Measurements from ENCODE around the gene RAPGEF5.

DNA sequence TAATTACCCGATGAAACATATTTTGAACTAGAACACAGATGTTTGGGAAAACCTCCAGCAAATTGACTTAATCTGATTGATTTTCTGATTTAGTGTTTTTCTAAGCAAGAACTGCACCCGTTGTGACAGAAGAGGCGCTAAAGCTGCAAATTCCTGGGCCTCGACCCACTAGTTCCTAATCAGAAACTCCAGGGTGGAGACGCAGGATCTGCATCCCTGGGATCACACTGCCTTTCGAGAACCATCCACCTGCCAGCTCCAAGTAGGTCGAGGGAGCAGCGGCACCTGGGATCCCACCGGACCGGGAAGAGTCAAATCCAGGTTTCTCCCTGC lies 274.4 kb downstream of the RAPGEF5 start:
- no peak for TF ChIP-seq RAD51 (IDR thresholded peaks at IDR 0.05)
- TF ChIP-seq CTCF (IDR thresholded peaks at IDR 0.05 in 2 of 3, conservative IDR thresholded peaks at IDR 0.05 in 1 of 3; ENCODE audit: control insufficient read depth in 2 of 3, extremely low read depth in 1 of 3, insufficient read depth in 1 of 3, low read depth in 3 of 3, low read length in 3 of 3), result no peak
- TF ChIP-seq YY1 (IDR thresholded peaks at IDR 0.05; ENCODE audit: low read depth, low read length), result no peak
- TF ChIP-seq CEBPB (IDR thresholded peaks at IDR 0.05; ENCODE audit: borderline replicate concordance in 1 of 2, low read depth in 2 of 2, low read length in 2 of 2), result no peak
- no peak for TF ChIP-seq CREB1 (IDR thresholded peaks at IDR 0.05; ENCODE audit: low read depth)
- TF ChIP-seq BRCA1 (IDR thresholded peaks at IDR 0.05; ENCODE audit: low read depth, low read length), result no peak
- no peak for TF ChIP-seq PBX3 (IDR thresholded peaks at IDR 0.05; ENCODE audit: insufficient replicate concordance, low read depth, low read length)
- no peak for TF ChIP-seq ZNF274 (IDR thresholded peaks at IDR 0.05; ENCODE audit: insufficient read depth, insufficient read length)
- no peak for TF ChIP-seq POLR2A (IDR thresholded peaks at IDR 0.05; ENCODE audit: low read depth, low read length)
- TF ChIP-seq, protein P1, sequence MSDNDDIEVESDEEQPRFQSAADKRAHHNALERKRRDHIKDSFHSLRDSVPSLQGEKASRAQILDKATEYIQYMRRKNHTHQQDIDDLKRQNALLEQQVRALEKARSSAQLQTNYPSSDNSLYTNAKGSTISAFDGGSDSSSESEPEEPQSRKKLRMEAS (IDR thresholded peaks at IDR 0.05; ENCODE audit: low read depth, low read length), result no peak
- TF ChIP-seq RCOR1 (conservative IDR thresholded peaks at IDR 0.05; ENCODE audit: low read depth, low read length), result no peak
- TF ChIP-seq SMC3 (IDR thresholded peaks at IDR 0.05; ENCODE audit: borderline replicate concordance, low read length), result no peak
- no peak for TF ChIP-seq ATF3 (IDR thresholded peaks at IDR 0.05; ENCODE audit: borderline replicate concordance, extremely low read depth, low read depth, low read length)
- TF ChIP-seq KDM1A (IDR thresholded peaks at IDR 0.05; ENCODE audit: borderline replicate concordance), result no peak

Data from GM12878 (cell line).